ENCODE results near the gene CAMSAP1.
A peak's percentile ranks its signal among the peaks of the same experiment; 100 is the strongest.
"Not testable (repeated sequence)": the region's sequence is repeated elsewhere in the genome, so short reads cannot be mapped to it uniquely, and the experiment has no call there.

The CAMSAP1 gene, protein sequence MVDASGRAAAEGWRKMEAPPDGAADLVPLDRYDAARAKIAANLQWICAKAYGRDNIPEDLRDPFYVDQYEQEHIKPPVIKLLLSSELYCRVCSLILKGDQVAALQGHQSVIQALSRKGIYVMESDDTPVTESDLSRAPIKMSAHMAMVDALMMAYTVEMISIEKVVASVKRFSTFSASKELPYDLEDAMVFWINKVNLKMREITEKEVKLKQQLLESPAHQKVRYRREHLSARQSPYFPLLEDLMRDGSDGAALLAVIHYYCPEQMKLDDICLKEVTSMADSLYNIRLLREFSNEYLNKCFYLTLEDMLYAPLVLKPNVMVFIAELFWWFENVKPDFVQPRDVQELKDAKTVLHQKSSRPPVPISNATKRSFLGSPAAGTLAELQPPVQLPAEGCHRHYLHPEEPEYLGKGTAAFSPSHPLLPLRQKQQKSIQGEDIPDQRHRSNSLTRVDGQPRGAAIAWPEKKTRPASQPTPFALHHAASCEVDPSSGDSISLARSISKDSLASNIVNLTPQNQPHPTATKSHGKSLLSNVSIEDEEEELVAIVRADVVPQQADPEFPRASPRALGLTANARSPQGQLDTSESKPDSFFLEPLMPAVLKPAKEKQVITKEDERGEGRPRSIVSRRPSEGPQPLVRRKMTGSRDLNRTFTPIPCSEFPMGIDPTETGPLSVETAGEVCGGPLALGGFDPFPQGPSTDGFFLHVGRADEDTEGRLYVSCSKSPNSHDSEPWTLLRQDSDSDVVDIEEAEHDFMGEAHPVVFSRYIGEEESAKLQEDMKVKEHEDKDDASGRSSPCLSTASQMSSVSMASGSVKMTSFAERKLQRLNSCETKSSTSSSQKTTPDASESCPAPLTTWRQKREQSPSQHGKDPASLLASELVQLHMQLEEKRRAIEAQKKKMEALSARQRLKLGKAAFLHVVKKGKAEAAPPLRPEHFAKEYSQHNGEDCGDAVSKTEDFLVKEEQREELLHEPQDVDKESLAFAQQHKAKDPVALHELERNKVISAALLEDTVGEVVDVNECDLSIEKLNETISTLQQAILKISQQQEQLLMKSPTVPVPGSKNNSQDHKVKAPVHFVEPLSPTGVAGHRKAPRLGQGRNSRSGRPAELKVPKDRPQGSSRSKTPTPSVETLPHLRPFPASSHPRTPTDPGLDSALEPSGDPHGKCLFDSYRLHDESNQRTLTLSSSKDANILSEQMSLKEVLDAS (N-terminal part only)

GRCh38 chr9:135907431-135908092 is at the start of gene CAMSAP1:
CAMSAP1 (minus strand) TSS chr9:135907546; CDS start chr9:135907159, 387 bp downstream.
- peak; percentile 91 to 92 (median 91) for DNase-seq (ENCODE audit: low read depth in 3 of 3)

GRCh38 chr9:135956802-135957174 is 49.4 kb upstream of the CAMSAP1 start:
- DNase-seq (ENCODE audit: low read depth in 3 of 3) = no peak

DNA sequence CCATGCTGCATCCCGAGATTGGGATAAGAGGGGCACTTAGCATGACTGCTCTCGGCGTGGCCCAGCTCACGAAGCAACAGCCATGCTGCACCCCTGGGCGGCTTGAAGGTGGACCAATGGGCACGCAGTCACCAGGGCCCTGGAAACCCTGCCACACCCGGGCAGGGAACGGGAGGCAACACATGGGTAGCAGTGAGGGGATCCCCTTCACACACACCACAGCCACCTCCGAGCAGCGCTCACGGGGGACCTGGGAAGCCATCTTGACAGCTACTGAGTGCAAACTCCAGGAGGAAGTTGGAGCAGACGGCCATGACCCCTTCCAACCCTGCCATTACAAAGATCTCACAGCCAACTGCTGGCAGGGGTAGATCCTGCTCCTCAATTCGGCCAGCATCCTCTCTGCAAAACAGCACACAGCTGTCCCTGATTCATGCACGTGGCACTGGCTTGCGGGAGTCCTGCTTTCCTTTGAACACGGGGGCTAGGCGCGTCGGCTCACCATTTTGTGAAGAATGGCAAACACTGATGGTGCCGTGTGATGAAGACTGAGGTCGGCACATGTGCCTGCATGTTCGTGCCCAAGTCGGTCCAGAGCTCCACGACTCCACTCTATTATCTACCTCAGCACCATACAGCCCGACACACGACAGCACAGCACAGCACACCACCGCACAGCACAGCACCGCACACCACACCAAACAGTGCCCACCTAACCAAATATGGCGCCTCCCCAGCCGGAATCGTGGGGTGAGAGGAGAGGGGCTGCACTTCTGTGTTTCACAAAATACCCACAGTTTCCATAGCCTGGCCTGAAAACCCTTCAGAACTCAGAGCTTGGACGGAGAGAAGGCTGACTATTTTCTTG is 48.8 kb upstream of the CAMSAP1 start:
- DNase-seq (ENCODE audit: low read depth in 3 of 3) = no peak

GRCh38 chr9:135952664-135953206 is 45.4 kb upstream of the CAMSAP1 start:
- no peak for DNase-seq (ENCODE audit: low read depth in 3 of 3)

- no peak for DNase-seq (ENCODE audit: low read depth in 3 of 3)
Observed at GRCh38 chr9:135951889-135952663, 44.7 kb upstream of the CAMSAP1 start.

DNA sequence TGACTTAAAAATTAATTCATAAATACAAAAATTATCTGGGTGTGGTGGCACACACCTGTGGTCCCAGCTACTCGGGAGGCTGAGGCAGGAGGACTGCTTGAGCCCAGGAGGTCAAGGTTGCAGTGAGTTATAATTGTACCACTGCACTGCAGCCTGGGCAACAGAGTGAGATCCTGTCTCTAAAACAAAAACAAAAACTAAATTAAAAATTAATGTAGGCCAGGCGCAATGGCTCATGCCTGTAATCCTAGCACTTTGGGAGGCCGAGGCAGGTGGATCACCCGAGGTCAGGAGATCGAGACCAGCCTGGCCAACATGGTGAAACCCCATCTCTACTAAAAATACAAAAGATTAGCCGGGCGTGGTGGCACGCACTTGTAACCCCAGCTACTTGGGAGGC is 44.0 kb upstream of the CAMSAP1 start:
- DNase-seq (ENCODE audit: low read depth in 3 of 3) = not testable (repeated sequence)

DNA sequence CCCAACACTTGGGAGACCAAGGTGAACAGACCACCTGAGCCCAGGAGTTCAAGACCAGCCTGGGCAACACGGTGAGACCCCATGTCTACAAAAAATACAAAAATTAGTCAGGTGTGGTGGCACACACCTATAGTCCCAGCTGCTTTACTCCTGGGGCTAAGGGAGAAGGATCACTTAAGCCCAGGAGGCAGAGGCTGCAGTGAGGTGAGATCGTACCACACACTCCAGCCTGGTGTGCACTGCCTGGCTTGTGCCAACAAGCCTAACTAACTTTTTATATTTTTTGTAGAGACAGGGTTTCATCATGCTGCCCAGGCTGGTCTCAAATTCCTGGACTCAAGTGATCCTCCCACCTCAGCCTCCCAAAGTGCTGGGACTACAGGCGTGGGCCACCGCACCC is 43.5 kb upstream of the CAMSAP1 start:
- DNase-seq (ENCODE audit: low read depth in 3 of 3) = not testable (repeated sequence)

DNA sequence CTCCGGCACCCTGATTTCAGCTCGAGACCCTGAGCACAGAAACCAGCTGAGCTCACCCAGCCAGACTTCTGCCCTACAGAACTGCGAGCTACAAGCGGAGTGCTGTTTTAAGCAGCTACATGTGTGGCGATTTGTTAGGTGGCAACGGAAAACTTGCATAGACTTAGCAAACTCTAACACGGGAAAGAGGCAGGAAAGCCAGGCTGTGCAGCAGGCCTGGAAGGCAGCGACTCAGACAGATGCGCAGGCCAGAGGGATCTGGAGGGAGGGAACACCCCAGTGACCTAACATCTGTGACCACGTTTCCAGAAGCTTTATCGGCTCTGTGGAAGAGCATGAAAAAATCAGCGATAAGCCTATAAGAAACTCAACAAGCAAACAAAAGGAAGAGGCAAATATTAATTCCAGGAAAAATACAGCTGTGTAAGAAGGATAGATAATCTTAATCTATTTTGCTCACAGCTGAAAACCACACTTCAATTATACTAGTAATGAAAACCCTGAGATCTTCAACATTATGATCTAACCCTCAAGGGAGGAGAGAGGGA is 42.9 kb upstream of the CAMSAP1 start:
- DNase-seq (ENCODE audit: low read depth in 3 of 3) = no peak

GRCh38 chr9:135949501-135950134 is 42.3 kb upstream of the CAMSAP1 start:
- no peak for DNase-seq (ENCODE audit: low read depth in 3 of 3)

DNA sequence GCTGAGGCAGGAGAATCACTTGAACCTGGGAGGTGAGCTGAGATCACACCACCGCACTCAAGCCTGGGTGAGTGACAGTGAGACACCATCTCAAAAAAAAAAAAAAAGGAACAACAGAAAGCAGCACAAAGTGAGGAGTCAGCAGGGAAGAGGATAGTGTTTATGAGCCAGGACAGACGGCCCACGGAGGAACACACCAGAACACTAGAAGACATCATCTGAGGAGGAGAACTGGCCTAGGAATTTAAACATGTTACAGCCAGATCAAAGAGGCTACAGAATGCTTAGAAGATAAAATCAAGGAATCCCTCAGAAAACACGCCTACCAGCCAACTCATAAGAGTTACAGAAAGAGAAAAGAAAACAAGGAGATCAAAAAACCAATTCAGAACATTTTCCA is 41.6 kb upstream of the CAMSAP1 start:
- DNase-seq (ENCODE audit: low read depth in 3 of 3) = no peak

DNA sequence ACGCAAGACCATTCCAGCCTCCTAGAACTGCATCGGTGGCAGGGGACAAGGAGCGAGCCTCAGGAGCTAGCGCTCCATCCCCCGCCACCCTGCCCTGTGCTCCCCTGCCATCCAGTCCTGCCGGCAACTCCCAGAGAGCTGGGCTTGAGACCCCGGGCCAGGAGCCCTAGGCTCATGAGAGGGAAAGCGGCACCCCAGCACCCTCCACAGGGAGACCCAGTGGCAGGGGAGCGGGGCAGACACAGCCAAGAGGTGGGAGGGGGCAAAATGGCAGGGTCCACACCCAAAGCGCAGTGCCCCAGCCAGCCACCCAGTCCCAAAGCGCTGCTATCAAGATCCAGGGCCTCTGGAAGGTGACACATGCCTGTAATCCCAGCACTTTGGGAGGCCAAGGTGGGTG is 41.1 kb upstream of the CAMSAP1 start:
- no peak for DNase-seq (ENCODE audit: low read depth in 3 of 3)

GRCh38 chr9:135947582-135947981 is 40.2 kb upstream of the CAMSAP1 start:
- DNase-seq (ENCODE audit: low read depth in 3 of 3) = no peak

GRCh38 chr9:135947105-135947504 is 39.8 kb upstream of the CAMSAP1 start:
- DNase-seq (ENCODE audit: low read depth in 3 of 3) = not testable (repeated sequence)

DNA sequence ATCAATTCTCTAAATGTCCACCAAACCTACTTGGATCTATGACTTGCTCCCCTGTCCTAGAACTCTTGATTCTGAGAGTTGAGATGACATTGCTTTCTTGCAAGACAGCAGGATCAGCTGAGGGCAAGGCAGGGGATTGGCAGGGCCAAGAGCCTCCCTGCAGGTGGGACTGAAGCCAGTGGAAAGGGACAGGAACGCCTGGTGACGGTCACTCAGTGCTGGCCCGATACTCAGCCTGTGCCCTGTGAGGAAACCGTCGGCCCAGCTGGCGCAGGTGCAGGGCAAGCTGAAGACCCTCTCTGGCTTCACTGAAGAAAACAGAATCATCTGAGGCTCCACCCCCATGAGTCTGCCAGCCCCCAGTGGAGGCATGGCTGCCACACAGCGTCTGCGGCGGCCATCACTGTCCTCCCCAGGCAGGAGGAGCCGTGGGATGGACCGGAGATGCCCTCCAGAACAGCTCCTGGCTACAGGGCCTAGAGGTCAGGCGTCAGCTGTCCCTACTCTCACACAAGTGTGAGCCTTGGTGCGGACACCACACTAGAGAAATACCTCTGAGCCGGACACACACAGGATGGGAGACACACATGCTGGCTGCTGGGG is 39.1 kb upstream of the CAMSAP1 start:
- DNase-seq (ENCODE audit: low read depth in 3 of 3) = no peak

DNA sequence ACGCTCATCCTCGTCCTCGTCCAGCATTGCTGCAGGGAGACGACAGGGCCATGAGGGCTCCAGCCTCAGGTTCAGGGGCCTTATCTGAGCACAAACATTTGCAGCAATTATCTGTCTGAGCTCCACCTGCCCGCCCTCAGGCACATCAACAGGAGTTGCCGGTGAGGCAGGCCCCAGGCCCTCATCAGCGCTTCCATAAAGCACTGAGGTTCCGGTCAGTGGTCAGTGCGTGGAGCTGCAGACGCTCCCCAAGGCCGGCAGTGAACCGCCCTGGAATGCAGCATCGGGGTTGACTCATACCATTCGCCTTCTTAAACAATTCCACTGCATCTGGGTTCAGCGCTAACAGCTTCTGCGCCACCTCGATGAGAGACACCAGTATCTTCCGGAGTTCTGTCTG is 38.6 kb upstream of the CAMSAP1 start:
- no peak for DNase-seq (ENCODE audit: low read depth in 3 of 3)

DNA sequence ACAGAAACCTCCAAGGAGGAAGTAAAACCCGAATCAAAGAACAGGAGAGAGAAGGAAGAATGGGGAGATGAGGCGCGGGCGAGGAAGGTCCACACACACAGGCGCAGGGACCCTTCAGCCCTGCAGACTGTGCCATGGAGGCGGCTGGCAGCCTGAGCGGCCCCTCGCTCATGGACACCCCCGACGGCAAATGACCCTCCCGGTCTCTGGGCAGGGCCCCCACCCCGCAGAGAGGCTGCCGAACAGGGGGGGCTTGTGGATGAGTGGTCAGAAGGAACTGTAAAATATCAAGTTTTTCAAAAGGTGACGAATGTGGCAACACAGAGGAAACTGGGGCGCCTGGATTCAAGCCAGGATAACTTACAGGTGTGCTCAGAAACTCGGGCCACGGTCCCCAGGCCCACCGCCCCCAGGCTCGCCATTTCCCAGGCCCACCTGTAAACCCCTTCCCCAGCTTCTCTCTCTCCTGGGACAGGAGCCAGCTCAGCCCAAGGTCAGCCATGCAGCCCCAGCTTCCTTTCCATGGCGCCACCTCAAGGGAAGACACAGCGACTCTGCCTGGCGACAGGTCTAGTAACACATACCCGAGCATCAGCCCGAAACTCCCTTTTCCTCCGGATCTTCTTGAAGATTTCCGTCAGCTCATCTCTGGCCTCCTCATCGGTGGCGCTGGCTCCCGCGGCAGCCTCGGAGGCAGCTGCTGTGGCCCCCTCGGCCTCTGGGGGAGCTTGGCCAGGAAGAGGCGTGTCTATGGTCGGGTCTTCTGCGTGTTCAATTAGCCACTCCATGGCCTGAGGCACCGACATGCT is 37.3 kb upstream of the CAMSAP1 start:
- DNase-seq (ENCODE audit: low read depth in 3 of 3) = no peak

GRCh38 chr9:135943604-135944003 is 36.3 kb upstream of the CAMSAP1 start:
- DNase-seq (ENCODE audit: low read depth in 3 of 3) = not testable (repeated sequence)

Data from stimulated activated CD4-positive, alpha-beta T cell treated with anti-CD3 and anti-CD28 coated beads, TNF-alpha, amount 100 ng/mL, for 4 hours (primary cell).